NT2/D1 (cell line): Measurements from ENCODE around the gene ABTB2.
"Not testable (repeated sequence)": the region's sequence is repeated elsewhere in the genome, so short reads cannot be mapped to it uniquely, and the experiment has no call there.

Source experiments
- DNase-seq: peaks from one replicate; pipeline ENCODE4 v3.0.0-alpha.2; 2011; ENCODE audit warnings: low read depth, low spot score
- H3K27me3 ChIP-seq: 2 replicates; pipeline ENCODE4 v1.6.0; 2011; ENCODE audit warnings: mild to moderate bottlenecking; ENCODE audit not compliant: insufficient read length, insufficient read depth
- H3K36me3 ChIP-seq: 2 replicates; pipeline ENCODE4 v1.6.1; 2011; ENCODE audit warnings: mild to moderate bottlenecking, low read length, mixed read lengths; ENCODE audit not compliant: insufficient read depth, insufficient read length
- H3K4me1 ChIP-seq: 2 replicates; pipeline ENCODE4 v1.5.1; 2011; ENCODE audit not compliant: insufficient read depth, insufficient read length
- H3K4me3 ChIP-seq: 2 replicates; pipeline ENCODE4 v1.5.1; 2011; ENCODE audit warnings: low read depth; ENCODE audit not compliant: insufficient read length
- H3K9ac ChIP-seq: 2 replicates; pipeline ENCODE4 v1.6.0; 2011; ENCODE audit warnings: low read depth; ENCODE audit not compliant: insufficient read length
- H3K9me3 ChIP-seq: 2 replicates; pipeline ENCODE4 v1.5.1; 2011; ENCODE audit warnings: mild to moderate bottlenecking, low read length; ENCODE audit not compliant: insufficient read depth
- SUZ12 ChIP-seq: IDR thresholded peaks from 2 replicates; pipeline ENCODE4 v1.6.1; 2011; ENCODE audit not compliant: insufficient read length, insufficient read depth; ENCODE audit errors: extremely low read depth
- YY1 ChIP-seq: IDR thresholded peaks from 2 replicates; pipeline ENCODE4 v1.6.1; 2011; ENCODE audit not compliant: insufficient read length, insufficient read depth
- ZNF274 ChIP-seq: IDR thresholded peaks from 2 replicates; pipeline ENCODE4 v1.6.1; 2011; ENCODE audit warnings: mild to moderate bottlenecking, low read depth, low read length

The ABTB2 gene

GRCh38 chr11:34182425-34182824, 175.4 kb downstream of the ABTB2 start:
- Histone ChIP-seq H3K36me3 (peaks cover 13% of the 10 kb centered on the region), H3K9me3 (no peaks in the 10 kb centered on the region), H3K9ac (no peak overlapping the region), H3K4me3 (no peak overlapping the region), H3K27me3 (no peaks in the 10 kb centered on the region), H3K4me1 (peaks cover 7% of the 10 kb centered on the region)
- TF ChIP-seq ZNF274 (no peak), YY1 (no peak), SUZ12 (no peak)
- no peak for DNase-seq

- H3K36me3 ChIP-seq = peaks cover 13% of the 10 kb centered on the region
- TF ChIP-seq YY1 (no peak), ZNF274 (no peak), SUZ12 (no peak)
- H3K4me3 ChIP-seq = no peak overlapping the region
Observed at GRCh38 chr11:34181856-34182405, 175.9 kb downstream of the ABTB2 start.

GRCh38 chr11:34181251-34181650, 176.6 kb downstream of the ABTB2 start:
- TF ChIP-seq SUZ12 (no peak), ZNF274 (no peak), YY1 (no peak)
- Histone ChIP-seq H3K36me3 (peaks cover 13% of the 10 kb centered on the region), H3K4me3 (no peak overlapping the region), H3K4me1 (peaks cover 4% of the 10 kb centered on the region), H3K9ac (no peak overlapping the region), H3K9me3 (no peaks in the 10 kb centered on the region), H3K27me3 (no peaks in the 10 kb centered on the region)
- DNase-seq = no peak

More at GRCh38 chr11:34181856-34182405, 175.9 kb downstream of the ABTB2 start:
- Histone ChIP-seq H3K4me1 (peaks cover 7% of the 10 kb centered on the region), H3K9me3 (no peaks in the 10 kb centered on the region), H3K27me3 (no peaks in the 10 kb centered on the region), H3K9ac (no peak overlapping the region)
- no peak for DNase-seq

- not testable (repeated sequence) for H3K27me3 ChIP-seq, H3K4me1 ChIP-seq, H3K9ac ChIP-seq, H3K4me3 ChIP-seq, H3K9me3 ChIP-seq, DNase-seq
- peaks cover 13% of the 10 kb centered on the region for H3K36me3 ChIP-seq
Observed at GRCh38 chr11:34180814-34181165, 177.0 kb downstream of the ABTB2 start.

- Histone ChIP-seq H3K9me3 (no peaks in the 10 kb centered on the region), H3K4me3 (no peak overlapping the region), H3K36me3 (peaks cover 13% of the 10 kb centered on the region), H3K4me1 (peaks cover 6% of the 10 kb centered on the region), H3K9ac (no peak overlapping the region), H3K27me3 (no peaks in the 10 kb centered on the region)
- TF ChIP-seq SUZ12 (no peak), YY1 (no peak), ZNF274 (no peak)
- no peak for DNase-seq
Observed at GRCh38 chr11:34180040-34180813, 177.6 kb downstream of the ABTB2 start.

- no peaks in the 10 kb centered on the region for H3K27me3 ChIP-seq
- no peak overlapping the region for H3K4me3 ChIP-seq
- peaks cover 6% of the 10 kb centered on the region for H3K4me1 ChIP-seq
- H3K36me3 ChIP-seq = peaks cover 13% of the 10 kb centered on the region
- H3K9ac ChIP-seq = no peak overlapping the region
- no peak for TF ChIP-seq ZNF274
- TF ChIP-seq SUZ12 = no peak
- no peak for TF ChIP-seq YY1
- no peaks in the 10 kb centered on the region for H3K9me3 ChIP-seq
- no peak for DNase-seq
Observed at GRCh38 chr11:34179026-34179675, 178.7 kb downstream of the ABTB2 start.

- DNase-seq = no peak
- peaks cover 8% of the 10 kb centered on the region for H3K36me3 ChIP-seq
- H3K4me1 ChIP-seq = peaks cover 6% of the 10 kb centered on the region
- no peak for TF ChIP-seq YY1
- TF ChIP-seq ZNF274 = no peak
- no peak for TF ChIP-seq SUZ12
- no peak overlapping the region for H3K9ac ChIP-seq
- H3K27me3 ChIP-seq = no peaks in the 10 kb centered on the region
- no peak overlapping the region for H3K4me3 ChIP-seq
- H3K9me3 ChIP-seq = no peaks in the 10 kb centered on the region
Observed at GRCh38 chr11:34178209-34178821, 179.5 kb downstream of the ABTB2 start.
